Suppressor macrophage treated with lipopolysaccharide for 1 hour (primary cell): ENCODE measurements around the gene ITGB3BP.

ENCODE experiments used
- DNase-seq, 3 donors: peaks; one replicate each; pipeline ENCODE4 v3.0.0-alpha.2; 2020 to 2022

ITGB3BP gene

GRCh38 chr1:63414691-63415365, 108.2 kb downstream of the ITGB3BP start:
- no peak for DNase-seq

GRCh38 chr1:63413394-63413793, 109.6 kb downstream of the ITGB3BP start:
- no peak for DNase-seq

GRCh38 chr1:63411066-63411465, 112.0 kb downstream of the ITGB3BP start:
- DNase-seq: no peak

GRCh38 chr1:63408331-63408730, 114.7 kb downstream of the ITGB3BP start:
- DNase-seq: no peak

GRCh38 chr1:63407002-63407401, 116.0 kb downstream of the ITGB3BP start:
- DNase-seq: no peak

GRCh38 chr1:63405987-63406386, 117.0 kb downstream of the ITGB3BP start:
- no peak for DNase-seq

GRCh38 chr1:63405021-63405420, 118.0 kb downstream of the ITGB3BP start:
- no peak for DNase-seq

GRCh38 chr1:63403386-63403785, 119.6 kb downstream of the ITGB3BP start:
- DNase-seq: peak; percentile 15 to 61 (median 53)

GRCh38 chr1:63401945-63402344, 121.1 kb downstream of the ITGB3BP start:
- DNase-seq: no peak
